H7 (cell line): ENCODE data around the gene RPS10. TPM values are rescaled to one million over a fixed set of nuclear protein-coding genes. Genes with fewer than 3 reads are reported as not detected.
A peak's percentile ranks its signal among the peaks of the same experiment; 100 is the strongest.

Experiments used
- DNase-seq: peaks from one replicate; pipeline ENCODE4 v3.0.0; 2012
- H3K27me3 ChIP-seq: 2 replicates; pipeline ENCODE4 v1.6.0; 2011; ENCODE audit warnings: mild to moderate bottlenecking, low read length; ENCODE audit not compliant: control insufficient read depth, insufficient read depth
- H3K36me3 ChIP-seq: replicated peaks from 2 replicates; pipeline ENCODE4 v1.5.1; 2011; ENCODE audit warnings: low read length; ENCODE audit not compliant: control insufficient read depth, insufficient read depth
- H3K4me3 ChIP-seq: 2 replicates; pipeline ENCODE4 v1.5.1; 2011; ENCODE audit warnings: low read depth, mild to moderate bottlenecking, control low read depth, low read length, moderate library complexity; ENCODE audit not compliant: insufficient read depth
- total RNA-seq: library from RNA; depleted of rRNA; stranded (reverse); fragments of >200 nt; shearing (Covaris generic); gene quantifications from 2 replicates; pipeline ENCODE4 v1.2.3, GENCODE V29; 2014

The RPS10 gene
- total RNA-seq, 1 experiment from 2014 or later, result 3,167 TPM

GRCh38 chr6:34460796-34461507 is 35.1 kb upstream of the RPS10 start:
- no peak overlapping the region for H3K4me3 ChIP-seq
- DNase-seq, result peak; percentile 33
- H3K27me3 ChIP-seq, result peaks cover 12% of the 10 kb centered on the region
- H3K36me3 ChIP-seq, result no peaks in the 10 kb centered on the region

GRCh38 chr6:34459899-34460593 is 34.2 kb upstream of the RPS10 start:
- H3K36me3 ChIP-seq, result no peaks in the 10 kb centered on the region
- peak; percentile 79 for DNase-seq
- H3K27me3 ChIP-seq, result peaks cover 6% of the 10 kb centered on the region
- no peak overlapping the region for H3K4me3 ChIP-seq

GRCh38 chr6:34457742-34458735 is 32.2 kb upstream of the RPS10 start:
- DNase-seq, result peak; percentile 61
- Histone ChIP-seq H3K4me3 (no peak overlapping the region), H3K27me3 (no peaks in the 10 kb centered on the region), H3K36me3 (no peaks in the 10 kb centered on the region)

GRCh38 chr6:34457382-34457741 is 31.5 kb upstream of the RPS10 start:
- Histone ChIP-seq H3K4me3 (no peak overlapping the region), H3K36me3 (no peaks in the 10 kb centered on the region), H3K27me3 (no peaks in the 10 kb centered on the region)
- no peak for DNase-seq

GRCh38 chr6:34455831-34456230 is 30.0 kb upstream of the RPS10 start:
- no peak overlapping the region for H3K4me3 ChIP-seq
- no peaks in the 10 kb centered on the region for H3K36me3 ChIP-seq
- no peak for DNase-seq

GRCh38 chr6:34451192-34451591 is 25.3 kb upstream of the RPS10 start:
- Histone ChIP-seq H3K27me3 (no peaks in the 10 kb centered on the region), H3K4me3 (no peak overlapping the region), H3K36me3 (no peaks in the 10 kb centered on the region)
- no peak for DNase-seq

More at GRCh38 chr6:34455831-34456230, 30.0 kb upstream of the RPS10 start:
- no peaks in the 10 kb centered on the region for H3K27me3 ChIP-seq

GRCh38 chr6:34447910-34448309 is 22.0 kb upstream of the RPS10 start:
- no peak overlapping the region for H3K4me3 ChIP-seq
- no peaks in the 10 kb centered on the region for H3K27me3 ChIP-seq
- peak; percentile 83 for DNase-seq
- no peaks in the 10 kb centered on the region for H3K36me3 ChIP-seq

GRCh38 chr6:34447386-34447785 is 21.5 kb upstream of the RPS10 start:
- Histone ChIP-seq H3K27me3 (no peaks in the 10 kb centered on the region), H3K4me3 (no peak overlapping the region), H3K36me3 (no peaks in the 10 kb centered on the region)
- no peak for DNase-seq

- no peak for DNase-seq
These were observed 19.5 kb upstream of the RPS10 start for GRCh38 chr6:34445313-34445860.

GRCh38 chr6:34441526-34441925 is 15.7 kb upstream of the RPS10 start:
- Histone ChIP-seq H3K4me3 (no peak overlapping the region), H3K36me3 (no peaks in the 10 kb centered on the region), H3K27me3 (no peaks in the 10 kb centered on the region)
- DNase-seq, result no peak

More at GRCh38 chr6:34445313-34445860, 19.5 kb upstream of the RPS10 start:
- Histone ChIP-seq H3K36me3 (no peaks in the 10 kb centered on the region), H3K27me3 (no peaks in the 10 kb centered on the region), H3K4me3 (no peak overlapping the region)

GRCh38 chr6:34439442-34439841 is 13.6 kb upstream of the RPS10 start:
- H3K27me3 ChIP-seq, result no peaks in the 10 kb centered on the region
- no peak overlapping the region for H3K4me3 ChIP-seq
- H3K36me3 ChIP-seq, result no peaks in the 10 kb centered on the region
- DNase-seq, result no peak

GRCh38 chr6:34438705-34439104 is 12.8 kb upstream of the RPS10 start:
- no peak for DNase-seq
- no peak overlapping the region for H3K4me3 ChIP-seq
- H3K36me3 ChIP-seq, result no peaks in the 10 kb centered on the region
- H3K27me3 ChIP-seq, result no peaks in the 10 kb centered on the region

GRCh38 chr6:34437644-34437970 is 11.7 kb upstream of the RPS10 start:
- no peaks in the 10 kb centered on the region for H3K36me3 ChIP-seq
- no peak for DNase-seq
- H3K27me3 ChIP-seq, result no peaks in the 10 kb centered on the region
- H3K4me3 ChIP-seq, result no peak overlapping the region

- H3K4me3 ChIP-seq, result no peak overlapping the region
- H3K36me3 ChIP-seq, result no peaks in the 10 kb centered on the region
- no peaks in the 10 kb centered on the region for H3K27me3 ChIP-seq
- DNase-seq, result no peak
These were observed 11.2 kb upstream of the RPS10 start for GRCh38 chr6:34436803-34437643.
